DMS53 treated with DMSO at 0.1 percent for 48 hours (cell line): ENCODE measurements around the gene DMC1.
"Not testable (repeated sequence)": the region's sequence is repeated elsewhere in the genome, so short reads cannot be mapped to it uniquely, and the experiment has no call there.

Source experiments
- DNase-seq: peaks from one replicate; lab custom pipeline; 2025; ENCODE audit not compliant: unreplicated experiment; lab: John Stamatoyannopoulos, UW

Gene DMC1

GRCh38 chr22:38470179-38470578 is 99.8 kb downstream of the DMC1 start:
- not testable (repeated sequence) for DNase-seq

GRCh38 chr22:38469306-38469781 is 100.6 kb downstream of the DMC1 start:
- DNase-seq, result no peak
